GM13976 (cell line): Measurements from ENCODE around the gene VGLL1.

Experiments
- DNase-seq: peaks from one replicate; pipeline ENCODE4 v3.0.0; 2012; ENCODE audit warnings: low spot score
- CTCF ChIP-seq: IDR thresholded peaks from 2 replicates; pipeline ENCODE4 v1.5.1; 2012; ENCODE audit warnings: borderline replicate concordance, mild to moderate bottlenecking; ENCODE audit not compliant: insufficient read depth; ENCODE audit errors: extremely low read depth, missing control alignments, control extremely low read depth
- in situ Hi-C: fragments of 300-500 bp; cut with MboI; formaldehyde crosslinking; loops from one replicate; pipeline ENCODE4 v1.12.0; 2022; ENCODE audit warnings: low sequenced_read_pairs, mixed read lengths, inconsistent platforms; ENCODE audit not compliant: unreplicated experiment

Gene VGLL1

GRCh38 chrX:136582624-136583023 is 50.6 kb downstream of the VGLL1 start:
- DNase-seq, result no peak
- no peak for TF ChIP-seq CTCF
- in situ Hi-C loops, result loop anchor here (25.0 kb wide), 1 partner anchor 355 kb away; no protein-coding TSS in a partner anchor

- in situ Hi-C loops, result loop anchor here (25.0 kb wide), 1 partner anchor 353 kb away; no protein-coding TSS in a partner anchor
Observed at GRCh38 chrX:136584545-136584944, 52.5 kb downstream of the VGLL1 start.

DNA sequence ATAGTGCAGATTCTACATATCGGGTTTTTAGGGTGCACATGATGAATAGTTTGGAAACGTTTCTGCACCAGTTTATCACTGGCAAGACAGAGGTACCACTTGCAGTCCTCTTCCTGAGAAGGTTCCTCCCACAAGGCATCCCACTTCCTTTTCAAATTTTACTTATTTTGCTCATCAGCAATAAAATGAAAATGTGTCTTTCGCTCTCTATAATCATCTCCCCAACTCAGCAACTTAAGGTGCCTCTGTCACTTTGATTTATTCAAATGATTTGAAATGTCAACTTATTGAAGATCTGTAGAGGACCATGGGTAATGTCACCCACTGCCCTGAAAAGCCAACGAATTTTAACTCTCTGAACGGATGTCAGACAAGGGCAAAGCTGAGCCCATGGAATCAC is 53.2 kb downstream of the VGLL1 start:
- no peak for DNase-seq
- no peak for TF ChIP-seq CTCF
- in situ Hi-C loops, result loop anchor here (25.0 kb wide), 1 partner anchor 352 kb away; no protein-coding TSS in a partner anchor

More at GRCh38 chrX:136584545-136584944, 52.5 kb downstream of the VGLL1 start:
- no peak for TF ChIP-seq CTCF
- DNase-seq, result no peak

GRCh38 chrX:136585960-136586359 is 53.9 kb downstream of the VGLL1 start:
- no peak for DNase-seq
- TF ChIP-seq CTCF, result no peak
- in situ Hi-C loops, result loop anchor here (25.0 kb wide), 1 partner anchor 351 kb away; no protein-coding TSS in a partner anchor

GRCh38 chrX:136586386-136586785 is 54.4 kb downstream of the VGLL1 start:
- TF ChIP-seq CTCF, result no peak
- no peak for DNase-seq
- in situ Hi-C loops, result loop anchor here (25.0 kb wide), 1 partner anchor 351 kb away; no protein-coding TSS in a partner anchor

- in situ Hi-C loops, result loop anchor here (25.0 kb wide), 1 partner anchor 350 kb away; no protein-coding TSS in a partner anchor
- TF ChIP-seq CTCF, result no peak
- DNase-seq, result no peak
Observed at GRCh38 chrX:136587532-136587931, 55.5 kb downstream of the VGLL1 start.
